Measurements from ENCODE around the gene IL16. TPM values are rescaled to one million over a fixed set of nuclear protein-coding genes. Genes with fewer than 3 reads are reported as not detected.

The IL16 gene
- total and polyA plus RNA-seq, 2 donors = 10.6 to 20.7 TPM

DNA sequence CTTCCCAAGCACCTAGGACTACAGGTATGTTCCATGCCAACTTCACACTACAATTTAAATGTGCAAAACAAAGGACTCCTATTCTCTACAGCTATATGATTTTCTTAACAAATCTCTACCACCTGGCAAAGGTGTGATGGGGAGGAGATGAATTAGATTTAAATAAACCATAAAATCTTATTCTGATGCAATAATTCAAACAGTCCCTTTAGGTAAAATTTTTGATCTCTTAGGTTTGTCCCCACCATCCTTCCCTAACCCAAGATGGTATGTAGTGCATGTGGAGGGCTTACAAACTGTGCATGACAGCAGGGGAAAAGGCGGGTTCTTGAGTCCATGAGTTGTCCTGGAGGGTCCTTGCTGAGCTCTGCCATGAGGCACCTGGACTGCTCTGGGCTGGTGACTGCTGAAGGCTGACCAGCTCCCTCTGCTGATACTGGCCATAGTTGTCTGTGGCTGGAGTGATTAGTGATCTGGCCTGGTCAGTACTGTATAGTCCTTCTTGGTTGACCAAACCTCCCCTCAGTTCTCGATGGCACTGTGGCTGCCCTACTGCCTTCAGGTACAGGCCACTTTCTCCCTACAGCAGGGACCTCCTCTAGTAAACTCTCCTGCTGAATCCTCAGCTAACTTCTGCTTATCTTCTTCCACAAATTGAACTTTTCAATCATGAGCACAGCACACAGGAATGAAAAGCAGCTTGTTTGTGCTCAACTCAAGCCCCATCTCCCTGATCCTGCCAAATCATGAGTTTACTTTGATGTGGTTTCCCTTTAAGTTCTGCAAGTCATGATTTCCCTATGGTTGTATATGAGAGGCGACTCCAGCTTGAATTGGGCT lies 32.5 kb upstream of the IL16 start:
- H3K4me1 ChIP-seq (ENCODE audit: insufficient read depth) = no peaks in the 10 kb centered on the region
- no peak for DNase-seq (ENCODE audit: extremely low spot score)
- H3K4me3 ChIP-seq (ENCODE audit: low read depth, low read length) = no peak overlapping the region
- WGBS = 78% methylated on average over 3 of the region's 3 CpGs
- H3K36me3 ChIP-seq (ENCODE audit: insufficient read depth) = no peaks in the 10 kb centered on the region
- peak overlapping the region; percentile 24 for H3K27ac ChIP-seq (ENCODE audit: low read depth)

DNA sequence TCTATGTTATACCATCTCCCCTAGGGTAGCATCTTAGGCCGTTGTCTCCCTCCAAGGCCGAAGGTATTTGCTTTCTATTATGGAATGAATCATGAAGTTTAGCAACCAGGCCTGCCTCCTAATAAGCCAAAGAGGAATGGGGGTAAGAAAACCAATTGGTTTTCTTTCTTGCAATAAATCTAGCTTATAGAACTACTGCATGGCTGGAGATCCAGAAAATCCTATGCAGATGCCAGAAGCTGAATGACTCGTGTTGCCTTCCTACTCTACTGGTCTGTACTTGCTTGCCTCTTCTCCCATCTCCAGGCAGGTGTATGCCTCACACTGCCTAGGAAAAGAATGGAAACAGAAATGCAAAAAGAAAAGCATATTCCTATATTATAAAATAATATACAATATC lies 31.1 kb upstream of the IL16 start:
- H3K27ac ChIP-seq (ENCODE audit: low read depth) = no peak overlapping the region
- H3K4me3 ChIP-seq (ENCODE audit: low read depth, low read length) = no peak overlapping the region
- 92% methylated on average over 3 of the region's 3 CpGs for WGBS
- DNase-seq (ENCODE audit: extremely low spot score) = no peak
- H3K4me1 ChIP-seq (ENCODE audit: insufficient read depth) = no peaks in the 10 kb centered on the region
- no peaks in the 10 kb centered on the region for H3K36me3 ChIP-seq (ENCODE audit: insufficient read depth)

DNA sequence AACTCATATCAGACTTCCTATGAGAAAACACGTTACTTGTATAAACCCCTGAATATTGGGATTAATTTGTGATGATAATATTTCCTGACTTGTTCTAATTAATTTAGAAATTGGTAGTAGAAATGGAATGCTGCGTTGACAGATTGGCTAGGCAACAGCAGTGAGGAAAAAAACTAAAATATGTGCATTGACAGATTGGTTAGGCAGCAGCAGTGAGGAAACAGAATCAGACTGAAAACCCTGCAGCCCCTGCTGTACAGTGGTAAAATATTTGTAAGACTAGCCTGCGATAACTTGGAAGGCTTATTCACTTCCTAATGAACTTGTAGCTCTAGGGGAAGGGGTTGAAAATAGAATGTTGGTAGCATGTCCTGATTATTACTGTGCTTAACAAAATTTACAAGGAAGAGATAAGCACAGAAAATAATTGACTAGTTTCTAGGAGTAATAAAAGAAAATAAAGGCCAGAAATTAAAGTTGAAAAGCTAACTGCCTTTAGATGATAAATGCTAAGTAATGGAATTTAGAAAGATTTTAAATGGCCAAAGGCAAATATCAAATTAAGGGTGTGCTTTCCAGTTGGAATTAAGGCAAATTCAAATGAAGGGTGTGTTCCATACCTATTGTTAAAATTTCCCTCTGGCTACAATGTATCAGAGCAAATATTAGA lies 29.9 kb upstream of the IL16 start:
- Histone ChIP-seq H3K27ac (ENCODE audit: low read depth) (no peak overlapping the region), H3K36me3 (ENCODE audit: insufficient read depth) (no peaks in the 10 kb centered on the region), H3K4me1 (ENCODE audit: insufficient read depth) (no peaks in the 10 kb centered on the region), H3K4me3 (ENCODE audit: low read depth, low read length) (no peak overlapping the region)
- 62% methylated on average over 3 of the region's 3 CpGs for WGBS
- no peak for DNase-seq (ENCODE audit: extremely low spot score)

DNA sequence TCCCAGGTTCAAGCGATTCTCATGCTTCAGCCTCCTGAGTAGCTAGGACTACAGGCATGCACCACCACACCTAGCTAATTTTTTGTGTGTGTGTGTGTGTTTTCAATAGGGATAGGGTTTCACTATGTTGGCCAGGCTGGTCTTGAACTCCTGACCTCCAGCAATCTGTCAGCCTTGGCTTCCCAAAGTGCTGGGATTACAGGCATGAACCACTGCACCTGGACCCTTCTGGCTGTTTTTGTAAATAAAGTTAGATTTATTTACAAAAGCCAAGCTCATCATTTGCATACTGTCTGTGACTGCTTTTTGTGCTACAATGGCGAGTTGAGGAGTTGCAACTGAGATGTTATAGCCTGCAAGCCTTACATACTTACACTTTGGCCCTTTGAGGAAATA lies 28.6 kb upstream of the IL16 start:
- Histone ChIP-seq H3K4me3 (ENCODE audit: low read depth, low read length) (no peak overlapping the region), H3K4me1 (ENCODE audit: insufficient read depth) (no peaks in the 10 kb centered on the region), H3K27ac (ENCODE audit: low read depth) (no peak overlapping the region), H3K36me3 (ENCODE audit: insufficient read depth) (no peaks in the 10 kb centered on the region)
- 89% methylated on average over 2 of the region's 2 CpGs for WGBS
- no peak for DNase-seq (ENCODE audit: extremely low spot score)

DNA sequence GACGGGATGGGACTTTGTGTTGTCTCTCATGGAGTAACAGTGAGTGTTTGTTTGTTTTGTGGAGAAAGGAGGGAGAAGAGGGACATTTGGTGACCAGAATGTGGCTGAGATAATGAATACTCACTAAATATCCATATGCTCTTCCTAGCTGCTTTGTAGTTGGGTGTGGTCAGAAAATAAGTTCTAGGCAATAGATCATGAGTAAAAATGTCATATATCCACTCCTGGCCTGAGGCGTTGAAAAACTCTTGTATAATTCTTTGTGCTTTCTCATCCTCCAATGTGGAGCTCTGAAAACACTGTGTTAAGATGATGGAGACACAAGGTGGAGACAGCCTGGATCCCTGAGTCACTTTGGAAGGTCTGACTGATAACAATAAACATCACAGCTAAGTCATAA lies 28.0 kb upstream of the IL16 start:
- Histone ChIP-seq H3K36me3 (ENCODE audit: insufficient read depth) (no peaks in the 10 kb centered on the region), H3K27ac (ENCODE audit: low read depth) (no peak overlapping the region), H3K4me1 (ENCODE audit: insufficient read depth) (no peaks in the 10 kb centered on the region), H3K4me3 (ENCODE audit: low read depth, low read length) (no peak overlapping the region)
- no peak for DNase-seq (ENCODE audit: extremely low spot score)
- 74% methylated on average over 2 of the region's 2 CpGs for WGBS

DNA sequence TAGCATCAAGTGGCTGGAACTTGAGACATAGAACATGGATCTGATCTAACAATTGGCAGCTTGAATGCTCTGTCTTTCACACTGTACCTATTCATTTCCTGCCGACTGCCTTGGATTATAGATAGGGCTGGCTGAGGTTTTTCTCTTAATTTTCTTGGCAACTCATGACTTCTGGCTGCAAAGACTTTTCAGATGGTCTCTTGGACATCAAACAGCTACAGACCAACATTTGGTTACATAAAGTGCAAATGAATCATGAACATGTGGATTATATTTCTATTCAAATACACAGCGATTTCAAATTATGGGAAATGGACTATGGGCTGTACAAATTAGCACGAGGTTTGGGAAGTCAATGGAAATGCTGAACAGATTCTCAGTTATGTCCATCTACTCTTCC lies 26.2 kb upstream of the IL16 start:
- no peak overlapping the region for H3K4me3 ChIP-seq (ENCODE audit: low read depth, low read length)
- no peak for DNase-seq (ENCODE audit: extremely low spot score)
- H3K27ac ChIP-seq (ENCODE audit: low read depth) = no peak overlapping the region
- WGBS = 49% methylated on average over 3 of the region's 3 CpGs
- H3K4me1 ChIP-seq (ENCODE audit: insufficient read depth) = no peaks in the 10 kb centered on the region
- no peaks in the 10 kb centered on the region for H3K36me3 ChIP-seq (ENCODE audit: insufficient read depth)

DNA sequence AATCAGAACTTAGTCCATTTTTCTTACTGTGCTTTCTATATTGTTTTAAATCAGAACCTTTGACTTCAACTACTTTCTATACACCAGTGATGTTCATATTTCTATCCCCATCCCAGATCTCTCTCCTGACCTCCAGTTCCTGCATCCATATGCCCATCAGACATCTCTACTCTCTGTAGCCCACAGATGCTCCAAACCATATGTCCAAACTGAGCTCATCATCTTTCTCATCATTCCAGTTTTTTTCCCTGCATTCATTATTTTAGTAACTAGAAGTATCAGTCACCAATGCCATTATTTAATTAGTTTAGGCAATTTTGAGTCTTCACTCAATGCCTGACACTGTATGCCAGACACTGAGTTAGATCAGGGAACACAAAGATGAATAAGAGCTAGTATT lies 25.4 kb upstream of the IL16 start:
- Histone ChIP-seq H3K36me3 (ENCODE audit: insufficient read depth) (no peaks in the 10 kb centered on the region), H3K27ac (ENCODE audit: low read depth) (no peak overlapping the region), H3K4me3 (ENCODE audit: low read depth, low read length) (no peak overlapping the region), H3K4me1 (ENCODE audit: insufficient read depth) (no peaks in the 10 kb centered on the region)
- no peak for DNase-seq (ENCODE audit: extremely low spot score)

DNA sequence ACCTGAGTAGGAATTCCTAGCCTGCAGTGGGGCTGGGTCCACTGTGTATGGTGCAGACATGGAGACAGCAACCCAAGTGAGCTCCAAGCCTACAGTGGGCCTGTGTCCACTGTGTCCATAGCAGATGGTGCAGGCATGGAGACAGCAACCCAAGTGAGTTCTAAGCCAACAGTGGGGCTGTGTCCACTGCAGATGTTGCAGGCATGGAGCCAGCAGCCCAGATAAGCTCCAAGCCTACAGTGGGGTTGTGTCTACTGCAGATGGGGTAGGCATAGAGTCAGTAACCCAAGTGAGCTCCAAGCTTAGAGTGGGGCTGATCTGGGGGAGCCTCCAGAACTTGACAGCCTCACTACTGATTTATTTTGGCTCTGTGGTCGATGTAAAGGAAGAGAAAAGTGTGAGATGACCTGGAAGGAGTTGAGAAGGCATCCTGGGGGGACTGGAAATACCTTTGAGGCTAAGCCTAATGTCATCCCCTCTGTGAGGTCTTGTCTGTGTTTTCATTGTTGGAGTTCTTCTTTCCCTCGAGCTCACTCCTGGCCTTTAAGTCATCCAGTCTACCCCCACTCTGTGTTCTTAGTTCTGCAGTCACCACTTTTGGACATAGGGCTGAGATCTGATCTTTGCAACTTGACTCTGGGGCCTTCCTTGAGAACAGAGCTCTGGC lies 22.4 kb upstream of the IL16 start:
- Histone ChIP-seq H3K36me3 (ENCODE audit: insufficient read depth) (no peaks in the 10 kb centered on the region), H3K4me1 (ENCODE audit: insufficient read depth) (no peaks in the 10 kb centered on the region), H3K27ac (ENCODE audit: low read depth) (no peak overlapping the region), H3K4me3 (ENCODE audit: low read depth, low read length) (no peak overlapping the region)
- WGBS = 65% methylated on average over 2 of the region's 2 CpGs
- no peak for DNase-seq (ENCODE audit: extremely low spot score)

DNA sequence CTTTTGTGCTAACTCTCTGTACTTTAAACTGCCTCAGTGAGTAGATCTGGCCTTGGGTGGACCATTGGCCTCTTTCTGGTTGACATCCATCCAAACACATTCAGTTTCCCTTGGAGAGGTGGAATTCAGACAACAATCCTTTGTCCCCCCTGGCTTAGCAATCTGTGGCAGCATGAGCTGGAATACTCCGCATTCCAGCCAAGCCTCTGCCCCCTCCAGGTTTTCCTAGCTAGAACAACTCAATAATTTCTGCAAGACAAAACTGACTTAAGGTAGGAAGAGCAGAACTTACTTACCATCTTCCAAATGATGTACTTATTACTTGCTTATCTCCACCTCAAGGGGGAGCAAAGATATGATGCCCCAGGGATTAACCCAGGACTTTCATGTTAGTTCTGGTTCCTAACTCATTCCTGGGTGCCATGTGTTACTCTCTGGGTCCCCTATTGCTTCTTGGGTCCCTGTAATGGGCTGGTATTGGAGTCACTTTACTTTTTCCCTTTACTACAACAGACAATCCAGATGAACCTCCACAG lies 21.8 kb upstream of the IL16 start:
- 91% methylated on average over 1 of the region's 1 CpG for WGBS
- no peak for DNase-seq (ENCODE audit: extremely low spot score)
- H3K27ac ChIP-seq (ENCODE audit: low read depth) = no peak overlapping the region
- no peaks in the 10 kb centered on the region for H3K36me3 ChIP-seq (ENCODE audit: insufficient read depth)
- no peak overlapping the region for H3K4me3 ChIP-seq (ENCODE audit: low read depth, low read length)
- no peaks in the 10 kb centered on the region for H3K4me1 ChIP-seq (ENCODE audit: insufficient read depth)

DNA sequence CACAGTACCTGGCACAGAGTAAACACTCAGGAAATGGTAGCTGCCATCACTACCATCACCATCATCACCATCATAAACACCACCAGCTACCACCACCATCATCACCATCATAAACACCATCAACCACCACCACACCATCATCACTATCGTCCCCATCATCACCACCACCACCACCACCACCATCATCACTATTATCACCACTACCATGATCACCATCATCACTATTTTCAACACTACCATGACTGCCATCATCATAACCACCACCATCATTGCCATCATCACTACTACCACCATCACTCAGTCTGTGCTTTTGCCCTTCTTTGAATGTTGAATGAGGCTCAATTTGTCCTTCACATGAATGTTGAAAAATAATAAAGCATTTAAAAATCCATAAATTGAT lies 21.2 kb upstream of the IL16 start:
- WGBS = 100% methylated on average over 1 of the region's 1 CpG
- no peak for DNase-seq (ENCODE audit: extremely low spot score)
- no peak overlapping the region for H3K27ac ChIP-seq (ENCODE audit: low read depth)
- no peak overlapping the region for H3K4me3 ChIP-seq (ENCODE audit: low read depth, low read length)
- H3K36me3 ChIP-seq (ENCODE audit: insufficient read depth) = no peaks in the 10 kb centered on the region
- no peaks in the 10 kb centered on the region for H3K4me1 ChIP-seq (ENCODE audit: insufficient read depth)

DNA sequence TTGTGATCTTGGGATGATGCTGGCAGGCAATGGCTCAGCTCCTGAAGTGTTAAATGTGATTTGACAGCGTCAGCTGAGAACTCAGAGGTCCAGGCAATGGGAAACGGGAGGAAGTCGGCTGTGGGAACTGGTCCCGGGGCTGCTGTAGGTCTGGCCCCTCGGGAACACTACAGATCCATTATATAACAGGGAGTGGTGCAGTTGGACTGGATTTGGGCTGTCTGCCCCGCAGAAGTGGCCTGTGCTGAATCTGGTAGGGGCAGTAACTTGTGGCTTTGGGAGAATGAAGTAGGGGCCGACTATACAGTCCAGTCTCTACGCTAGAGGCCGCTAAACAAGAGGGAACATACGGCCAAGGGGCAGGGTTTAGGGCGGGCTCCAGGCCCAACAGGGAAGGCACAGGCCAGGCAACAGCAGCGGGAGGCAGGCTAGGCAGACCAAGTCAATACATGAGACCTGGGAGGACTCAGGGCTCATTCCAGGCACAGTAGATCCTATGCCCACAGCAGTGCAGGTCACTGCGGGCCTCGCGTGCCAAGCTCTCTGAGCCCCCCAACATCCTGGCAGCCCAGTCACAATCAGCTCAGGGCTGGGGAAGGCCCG lies 20.3 kb upstream of the IL16 start:
- WGBS = 68% methylated on average over 16 of the region's 16 CpGs
- Histone ChIP-seq H3K36me3 (ENCODE audit: insufficient read depth) (no peaks in the 10 kb centered on the region), H3K4me1 (ENCODE audit: insufficient read depth) (no peaks in the 10 kb centered on the region), H3K27ac (ENCODE audit: low read depth) (no peak overlapping the region), H3K4me3 (ENCODE audit: low read depth, low read length) (no peak overlapping the region)
- no peak for DNase-seq (ENCODE audit: extremely low spot score)

DNA sequence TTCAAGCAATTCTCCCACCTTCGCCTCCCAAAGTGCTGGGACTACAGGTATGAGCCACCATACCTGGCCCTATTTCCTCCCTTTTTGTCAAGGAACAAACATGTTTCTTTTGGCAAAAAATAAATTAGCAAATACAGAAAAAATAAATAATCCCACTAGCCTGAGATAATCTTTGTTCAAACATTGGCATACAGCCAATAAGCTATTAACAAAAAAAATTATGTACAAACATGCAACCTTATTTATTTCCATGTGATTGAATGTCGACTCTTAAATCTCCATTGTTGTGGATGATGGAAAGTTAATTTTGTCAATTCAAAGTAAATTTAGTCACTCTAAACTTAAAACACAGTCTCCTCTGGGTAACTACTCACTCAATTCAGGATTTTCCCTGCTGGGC lies 18.3 kb upstream of the IL16 start:
- no peaks in the 10 kb centered on the region for H3K36me3 ChIP-seq (ENCODE audit: insufficient read depth)
- H3K27ac ChIP-seq (ENCODE audit: low read depth) = no peak overlapping the region
- WGBS = 73% methylated on average over 2 of the region's 2 CpGs
- H3K4me3 ChIP-seq (ENCODE audit: low read depth, low read length) = no peak overlapping the region
- DNase-seq (ENCODE audit: extremely low spot score) = no peak
- H3K4me1 ChIP-seq (ENCODE audit: insufficient read depth) = no peaks in the 10 kb centered on the region

DNA sequence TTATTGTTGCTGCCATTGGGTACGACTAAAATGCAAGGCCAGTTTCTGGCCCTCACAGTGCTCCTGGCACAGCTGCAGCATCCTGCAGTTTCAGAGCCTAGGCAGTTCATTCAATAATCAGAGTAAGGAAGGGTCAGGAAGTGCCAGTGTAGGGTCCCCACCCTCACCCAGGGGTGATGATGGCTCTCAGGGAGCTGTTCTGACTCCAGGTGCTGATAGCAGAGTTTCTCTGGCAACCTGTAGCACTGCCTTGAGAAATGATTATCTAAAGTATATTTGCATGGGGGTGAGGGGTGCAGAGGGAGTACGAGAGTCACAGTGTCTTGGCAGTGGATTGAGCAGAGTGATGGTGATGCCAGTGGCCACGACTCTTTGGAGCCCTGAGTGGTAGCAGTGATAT lies 15.5 kb upstream of the IL16 start:
- no peaks in the 10 kb centered on the region for H3K4me1 ChIP-seq (ENCODE audit: insufficient read depth)

More for the DNA sequence above, 15.5 kb upstream of the IL16 start:
- no peaks in the 10 kb centered on the region for H3K36me3 ChIP-seq (ENCODE audit: insufficient read depth)
- H3K27ac ChIP-seq (ENCODE audit: low read depth) = peak overlapping the region; percentile 33
- H3K4me3 ChIP-seq (ENCODE audit: low read depth, low read length) = no peak overlapping the region
- no peak for DNase-seq (ENCODE audit: extremely low spot score)
- WGBS = 67% methylated on average over 3 of the region's 3 CpGs
